PC-3 (cell line): Measurements from ENCODE around the gene SENP3.

ENCODE experiments used
- EZH2 ChIP-seq: fragments of 300-600 bp; sonication (generic); IDR thresholded peaks from one replicate; pipeline ENCODE4 v1.6.1; 2017; ENCODE audit warnings: antibody characterized with exemption, mild to moderate bottlenecking, low read length; ENCODE audit not compliant: unreplicated experiment
- TF ChIP-seq, protein P1 (sequence below): fragments of 300-600 bp; sonication (generic); conservative IDR thresholded peaks from 2 replicates; pipeline ENCODE4 v1.5.1; 2017; ENCODE audit warnings: antibody characterized with exemption, low read depth, mild to moderate bottlenecking, low read length

GRCh38 chr17:7515911-7516610 is 45.7 kb upstream of the SENP3 start:
- TF ChIP-seq, protein P1, sequence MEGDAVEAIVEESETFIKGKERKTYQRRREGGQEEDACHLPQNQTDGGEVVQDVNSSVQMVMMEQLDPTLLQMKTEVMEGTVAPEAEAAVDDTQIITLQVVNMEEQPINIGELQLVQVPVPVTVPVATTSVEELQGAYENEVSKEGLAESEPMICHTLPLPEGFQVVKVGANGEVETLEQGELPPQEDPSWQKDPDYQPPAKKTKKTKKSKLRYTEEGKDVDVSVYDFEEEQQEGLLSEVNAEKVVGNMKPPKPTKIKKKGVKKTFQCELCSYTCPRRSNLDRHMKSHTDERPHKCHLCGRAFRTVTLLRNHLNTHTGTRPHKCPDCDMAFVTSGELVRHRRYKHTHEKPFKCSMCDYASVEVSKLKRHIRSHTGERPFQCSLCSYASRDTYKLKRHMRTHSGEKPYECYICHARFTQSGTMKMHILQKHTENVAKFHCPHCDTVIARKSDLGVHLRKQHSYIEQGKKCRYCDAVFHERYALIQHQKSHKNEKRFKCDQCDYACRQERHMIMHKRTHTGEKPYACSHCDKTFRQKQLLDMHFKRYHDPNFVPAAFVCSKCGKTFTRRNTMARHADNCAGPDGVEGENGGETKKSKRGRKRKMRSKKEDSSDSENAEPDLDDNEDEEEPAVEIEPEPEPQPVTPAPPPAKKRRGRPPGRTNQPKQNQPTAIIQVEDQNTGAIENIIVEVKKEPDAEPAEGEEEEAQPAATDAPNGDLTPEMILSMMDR = no peak
- no peak for TF ChIP-seq EZH2
